H9 (cell line): ENCODE data around the gene ARFIP1. TPM values are rescaled to one million over a fixed set of nuclear protein-coding genes. Genes with fewer than 3 reads are reported as not detected.

ENCODE experiments used
- DNase-seq: peaks from one replicate; pipeline ENCODE4 v3.0.0-alpha.2; 2017
- H2AFZ ChIP-seq: one replicate; pipeline ENCODE4 v1.6.1; 2013; ENCODE audit warnings: mild to moderate bottlenecking, low read length, control low read depth, moderate library complexity
- H2AK5ac ChIP-seq: 2 replicates; pipeline ENCODE4 v1.6.1; 2013; ENCODE audit warnings: low read length, control low read depth, mixed read lengths; ENCODE audit not compliant: insufficient read length
- H2BK120ac ChIP-seq: one replicate; pipeline ENCODE4 v1.6.1; 2013; ENCODE audit warnings: low read depth, mild to moderate bottlenecking, low read length, control low read depth, inconsistent platforms; ENCODE audit not compliant: poor library complexity, severe bottlenecking
- H2BK12ac ChIP-seq: 2 replicates; pipeline ENCODE4 v1.6.1; 2013; ENCODE audit warnings: low read length, control low read depth, mixed read lengths, low read depth; ENCODE audit not compliant: insufficient read length
- H2BK15ac ChIP-seq: 2 replicates; pipeline ENCODE4 v1.6.1; 2013; ENCODE audit warnings: low read depth, low read length, control low read depth
- H2BK20ac ChIP-seq: one replicate; pipeline ENCODE4 v1.6.1; 2013; ENCODE audit warnings: low read depth, mild to moderate bottlenecking, low read length, control low read depth, inconsistent platforms; ENCODE audit not compliant: poor library complexity, severe bottlenecking
- H2BK5ac ChIP-seq: 2 replicates; pipeline ENCODE4 v1.6.1; 2013; ENCODE audit warnings: low read length, control low read depth, mixed read lengths; ENCODE audit not compliant: insufficient read length
- H3K14ac ChIP-seq: 2 replicates; pipeline ENCODE4 v1.6.1; 2013; ENCODE audit warnings: low read length, control low read depth; ENCODE audit not compliant: insufficient read depth
- H3K18ac ChIP-seq: 2 replicates; pipeline ENCODE4 v1.6.1; 2013; ENCODE audit warnings: low read depth, mild to moderate bottlenecking, mixed read lengths, low read length, control low read depth; ENCODE audit not compliant: insufficient read length
- H3K23ac ChIP-seq: 2 replicates; pipeline ENCODE4 v1.6.1; 2013; ENCODE audit warnings: low read length, control low read depth, mixed read lengths, low read depth; ENCODE audit not compliant: insufficient read length
- H3K23me2 ChIP-seq: 2 replicates; pipeline ENCODE4 v1.6.1; 2013; ENCODE audit warnings: low read depth, mild to moderate bottlenecking, mixed read lengths, low read length, control low read depth; ENCODE audit not compliant: insufficient read length, poor library complexity, severe bottlenecking
- H3K27ac ChIP-seq: 2 replicates; pipeline ENCODE4 v1.5.1; 2013; ENCODE audit warnings: low read length, control low read depth, mixed read lengths, low read depth; ENCODE audit not compliant: insufficient read length
- H3K27me3 ChIP-seq: 2 replicates; pipeline ENCODE4 v1.6.1; 2013; ENCODE audit warnings: low read length, control low read depth, inconsistent platforms; ENCODE audit not compliant: insufficient read depth
- H3K4ac ChIP-seq: 2 replicates; pipeline ENCODE4 v1.6.1; 2013; ENCODE audit warnings: low read depth, mild to moderate bottlenecking, control low read depth, inconsistent platforms, low read length, moderate library complexity
- H3K4me1 ChIP-seq: 2 replicates; pipeline ENCODE4 v1.6.1; 2013; ENCODE audit warnings: low read length, control low read depth, inconsistent platforms; ENCODE audit not compliant: insufficient read depth
- H3K4me2 ChIP-seq: 2 replicates; pipeline ENCODE4 v1.6.1; 2013; ENCODE audit warnings: low read length, control low read depth, mixed read lengths; ENCODE audit not compliant: insufficient read length, insufficient read depth
- H3K56ac ChIP-seq: 2 replicates; pipeline ENCODE4 v1.6.1; 2013; ENCODE audit warnings: low read depth, mild to moderate bottlenecking, mixed read lengths, low read length, control low read depth; ENCODE audit not compliant: insufficient read length
- H3K79me1 ChIP-seq: 2 replicates; pipeline ENCODE4 v1.6.1; 2013; ENCODE audit warnings: low read depth, mild to moderate bottlenecking, moderate library complexity, low read length, control low read depth, inconsistent platforms; ENCODE audit not compliant: insufficient read depth, poor library complexity, severe bottlenecking
- H3K79me2 ChIP-seq: 2 replicates; pipeline ENCODE4 v1.6.1; 2013; ENCODE audit warnings: low read length, control low read depth, inconsistent platforms; ENCODE audit not compliant: insufficient read depth
- H3K9ac ChIP-seq: 2 replicates; pipeline ENCODE4 v1.6.1; 2013; ENCODE audit warnings: low read length, control low read depth, mixed read lengths; ENCODE audit not compliant: insufficient read length; ENCODE audit errors: extremely low read depth
- H3K9me3 ChIP-seq: one replicate; pipeline ENCODE4 v1.6.1; 2013; ENCODE audit warnings: low read depth, low read length, inconsistent platforms; ENCODE audit not compliant: control insufficient read depth
- H3T11ph ChIP-seq: one replicate; pipeline ENCODE4 v1.6.1; 2013; ENCODE audit warnings: mild to moderate bottlenecking, low read length, control low read depth, inconsistent platforms
- H4K20me1 ChIP-seq: one replicate; pipeline ENCODE4 v1.6.1; 2013; ENCODE audit not compliant: control insufficient read depth, insufficient read length, insufficient read depth
- H4K5ac ChIP-seq: 2 replicates; pipeline ENCODE4 v1.6.1; 2013; ENCODE audit warnings: low read depth, mild to moderate bottlenecking, mixed read lengths, low read length, control low read depth; ENCODE audit not compliant: insufficient read length
- H4K8ac ChIP-seq: replicated peaks from 2 replicates; pipeline ENCODE4 v1.6.1; 2013; ENCODE audit warnings: low read length, control low read depth, mixed read lengths, low read depth; ENCODE audit not compliant: insufficient read length
- H4K91ac ChIP-seq: 2 replicates; pipeline ENCODE4 v1.6.1; 2013; ENCODE audit warnings: low read depth, mild to moderate bottlenecking, moderate library complexity, mixed read lengths, low read length, control low read depth; ENCODE audit not compliant: insufficient read length
- H3K27ac Mint-ChIP-seq, 3 experiments: 2 replicates in 2 of 3; 3 replicates in 1 of 3; pipeline ENCODE4 v1.8.0; 2020 to 2021; ENCODE audit warnings: mixed read lengths in 3 of 3, mild to moderate bottlenecking in 1 of 3, moderate library complexity in 1 of 3
- H3K27me3 Mint-ChIP-seq: 2 replicates; pipeline ENCODE4 v1.8.0; 2021; ENCODE audit warnings: low read depth, mild to moderate bottlenecking, moderate library complexity, mixed read lengths
- H3K36me3 Mint-ChIP-seq, 3 experiments: 2 replicates in 2 of 3; 3 replicates in 1 of 3; pipeline ENCODE4 v1.8.0; 2020 to 2021; ENCODE audit warnings: low read depth in 3 of 3, mixed read lengths in 3 of 3; ENCODE audit not compliant: insufficient read depth in 1 of 3
- H3K4me1 Mint-ChIP-seq, 2 experiments: 2 replicates each; pipeline ENCODE4 v1.8.0; 2020; ENCODE audit warnings: mixed read lengths in 2 of 2
- H3K4me3 Mint-ChIP-seq, 2 experiments: 2 replicates in 1 of 2; 3 replicates in 1 of 2; pipeline ENCODE4 v1.8.0; 2020 to 2021; ENCODE audit warnings: mild to moderate bottlenecking in 2 of 2, mixed read lengths in 2 of 2, moderate library complexity in 1 of 2
- H3K9me3 Mint-ChIP-seq, 2 experiments: 2 replicates in 1 of 2; 3 replicates in 1 of 2; pipeline ENCODE4 v1.8.0; 2020; ENCODE audit warnings: mild to moderate bottlenecking in 2 of 2, mixed read lengths in 2 of 2, moderate library complexity in 1 of 2
- CTCF ChIP-seq: fragments of 200-600 bp; sonication (generic); conservative IDR thresholded peaks from 3 replicates; pipeline ENCODE4 v1.8.0; 2021; ENCODE audit warnings: antibody characterized with exemption, mild to moderate bottlenecking
- WGBS: extraction: QIAGEN DNeasy Blood & Tissue Kit; methylation state at CpG from one replicate; pipeline ENCODE4 v1.1.7; 2013; ENCODE audit warnings: missing lambda C conversion rate, low lambda C conversion rate, mixed read lengths; ENCODE audit not compliant: insufficient read length; ENCODE audit errors: extremely low coverage; 5-methylcytosine and 5-hydroxymethylcytosine counted together
- total RNA-seq: library from RNA; stranded (reverse); gene quantifications from 2 replicates; pipeline ENCODE4 v1.2.1, GENCODE V29; 2021

ARFIP1 gene
- total RNA-seq, 1 experiment from 2014 or later = 30.8 TPM

- no peak overlapping the region for H2BK120ac ChIP-seq
- H2BK5ac ChIP-seq = no peak overlapping the region
- peaks cover 2% of the 10 kb centered on the region; the same call in 1 of the 2 replicates for H3K79me2 ChIP-seq
- H2BK12ac ChIP-seq = no peak overlapping the region
- H3K79me1 ChIP-seq = no peaks in the 10 kb centered on the region
- Mint-ChIP-seq H3K27me3 (no peaks in the 10 kb centered on the region), H3K4me3 (no peak overlapping the region), H3K27ac (no peak overlapping the region), H3K36me3 (no peaks in the 10 kb centered on the region; a peak in 1 of 7 replicates), H3K9me3 (no peaks in the 10 kb centered on the region), H3K4me1 (peaks cover 23 to 25% of the 10 kb centered on the region in 2 experiments)
- H3K23me2 ChIP-seq = peaks cover 9% of the 10 kb centered on the region
- no peak for TF ChIP-seq CTCF
- H4K20me1 ChIP-seq = no peaks in the 10 kb centered on the region
- H4K5ac ChIP-seq = no peak overlapping the region
- H2AK5ac ChIP-seq = no peak overlapping the region
- no peak overlapping the region for H4K91ac ChIP-seq
- H3K4me1 ChIP-seq = no peaks in the 10 kb centered on the region
- H2BK20ac ChIP-seq = no peak overlapping the region
- no peak overlapping the region for H3K4ac ChIP-seq
- no peaks in the 10 kb centered on the region for H3K27me3 ChIP-seq
- no peak overlapping the region for H3T11ph ChIP-seq
- no peak overlapping the region for H3K56ac ChIP-seq
- no peak overlapping the region for H3K4me2 ChIP-seq
- no peak overlapping the region for H4K8ac ChIP-seq
- no peak for DNase-seq
- no peak overlapping the region for H3K18ac ChIP-seq
- H2AFZ ChIP-seq = no peak overlapping the region
- WGBS = no CpG with 5 or more reads among the region's 1 CpG
- H3K9ac ChIP-seq = no peak overlapping the region
- no peak overlapping the region for H3K14ac ChIP-seq
- H3K23ac ChIP-seq = no peak overlapping the region
- H3K9me3 ChIP-seq = no peaks in the 10 kb centered on the region
- no peak overlapping the region for H2BK15ac ChIP-seq
- H3K27ac ChIP-seq = no peak overlapping the region
Measured at GRCh38 chr4:152777488-152777887, 2.3 kb upstream of the ARFIP1 start.
